ENCODE data around the gene HEPH. TPM values are rescaled to one million over a fixed set of nuclear protein-coding genes. Genes with fewer than 3 reads are reported as not detected.

The HEPH gene
- total RNA-seq, 1 experiment from 2014 or later, result not detected

- H3K4me3 ChIP-seq (ENCODE audit: low read length), result no peak overlapping the region
- peaks cover 8% of the 10 kb centered on the region for H3K9me3 ChIP-seq (ENCODE audit: low read length)
- no peak overlapping the region for H2AFZ ChIP-seq (ENCODE audit: low read length)
- H3K79me2 ChIP-seq (ENCODE audit: low read length), result no peaks in the 10 kb centered on the region
- no peaks in the 10 kb centered on the region for H4K20me1 ChIP-seq (ENCODE audit: insufficient read depth, low read depth, low read length)
- H3K4me1 ChIP-seq (ENCODE audit: low read length), result no peaks in the 10 kb centered on the region
- no peak overlapping the region for H3K27ac ChIP-seq (ENCODE audit: low read length)
- no peaks in the 10 kb centered on the region for H3K27me3 ChIP-seq (ENCODE audit: low read length)
- H3K4me2 ChIP-seq (ENCODE audit: low read depth, low read length, poor library complexity, severe bottlenecking), result no peak overlapping the region
- no peaks in the 10 kb centered on the region for H3K9me2 ChIP-seq (replicated peaks; ENCODE audit: insufficient read depth, low read length)
- no peak overlapping the region for H3K9ac ChIP-seq (ENCODE audit: low read length)
- H3K36me3 ChIP-seq (ENCODE audit: insufficient read depth, low read length), result no peaks in the 10 kb centered on the region
- DNase-seq, result no peak
Observed at GRCh38 chrX:66144258-66144657, 19.8 kb upstream of the HEPH start.

GRCh38 chrX:66149519-66149918, 14.5 kb upstream of the HEPH start:
- Histone ChIP-seq H3K4me1 (ENCODE audit: low read length) (no peaks in the 10 kb centered on the region), H3K79me2 (ENCODE audit: low read length) (no peaks in the 10 kb centered on the region), H3K9me2 (replicated peaks; ENCODE audit: insufficient read depth, low read length) (no peaks in the 10 kb centered on the region), H3K27ac (ENCODE audit: low read length) (no peak overlapping the region), H3K4me2 (ENCODE audit: low read depth, low read length, poor library complexity, severe bottlenecking) (no peak overlapping the region), H3K9ac (ENCODE audit: low read length) (no peak overlapping the region), H3K36me3 (ENCODE audit: insufficient read depth, low read length) (no peaks in the 10 kb centered on the region), H4K20me1 (ENCODE audit: insufficient read depth, low read depth, low read length) (no peaks in the 10 kb centered on the region), H3K27me3 (ENCODE audit: low read length) (no peaks in the 10 kb centered on the region), H3K9me3 (ENCODE audit: low read length) (no peaks in the 10 kb centered on the region), H3K4me3 (ENCODE audit: low read length) (no peak overlapping the region), H2AFZ (ENCODE audit: low read length) (no peak overlapping the region)
- no peak for DNase-seq

- H3K9me2 ChIP-seq (replicated peaks; ENCODE audit: insufficient read depth, low read length), result no peaks in the 10 kb centered on the region
- no peak for DNase-seq
- no peaks in the 10 kb centered on the region for H3K36me3 ChIP-seq (ENCODE audit: insufficient read depth, low read length)
- H3K27me3 ChIP-seq (ENCODE audit: low read length), result no peaks in the 10 kb centered on the region
- no peak overlapping the region for H3K4me3 ChIP-seq (ENCODE audit: low read length)
- H3K4me2 ChIP-seq (ENCODE audit: low read depth, low read length, poor library complexity, severe bottlenecking), result no peak overlapping the region
- H3K4me1 ChIP-seq (ENCODE audit: low read length), result no peaks in the 10 kb centered on the region
- H3K79me2 ChIP-seq (ENCODE audit: low read length), result no peaks in the 10 kb centered on the region
- no peak overlapping the region for H3K27ac ChIP-seq (ENCODE audit: low read length)
- H2AFZ ChIP-seq (ENCODE audit: low read length), result no peak overlapping the region
- H4K20me1 ChIP-seq (ENCODE audit: insufficient read depth, low read depth, low read length), result no peaks in the 10 kb centered on the region
- no peak overlapping the region for H3K9ac ChIP-seq (ENCODE audit: low read length)
- no peaks in the 10 kb centered on the region for H3K9me3 ChIP-seq (ENCODE audit: low read length)
Observed at GRCh38 chrX:66150163-66150562, 13.9 kb upstream of the HEPH start.

- H3K36me3 ChIP-seq (ENCODE audit: insufficient read depth, low read length), result no peaks in the 10 kb centered on the region
- no peak overlapping the region for H3K4me2 ChIP-seq (ENCODE audit: low read depth, low read length, poor library complexity, severe bottlenecking)
- H3K27ac ChIP-seq (ENCODE audit: low read length), result no peak overlapping the region
- H3K79me2 ChIP-seq (ENCODE audit: low read length), result no peaks in the 10 kb centered on the region
- no peak overlapping the region for H3K9ac ChIP-seq (ENCODE audit: low read length)
- H3K9me2 ChIP-seq (replicated peaks; ENCODE audit: insufficient read depth, low read length), result no peaks in the 10 kb centered on the region; the same call in 1 of the 2 replicates
- H3K9me3 ChIP-seq (ENCODE audit: low read length), result no peaks in the 10 kb centered on the region; the same call in 1 of the 2 replicates
- no peak for DNase-seq
- no peak overlapping the region for H2AFZ ChIP-seq (ENCODE audit: low read length)
- H3K4me1 ChIP-seq (ENCODE audit: low read length), result no peaks in the 10 kb centered on the region
- H3K4me3 ChIP-seq (ENCODE audit: low read length), result no peak overlapping the region
- no peaks in the 10 kb centered on the region for H4K20me1 ChIP-seq (ENCODE audit: insufficient read depth, low read depth, low read length)
- H3K27me3 ChIP-seq (ENCODE audit: low read length), result no peaks in the 10 kb centered on the region
Observed at GRCh38 chrX:66162331-66162822, 1.7 kb upstream of the HEPH start.

- Histone ChIP-seq H3K9me2 (replicated peaks; ENCODE audit: insufficient read depth, low read length) (no peaks in the 10 kb centered on the region; the same call in 1 of the 2 replicates), H3K4me2 (ENCODE audit: low read depth, low read length, poor library complexity, severe bottlenecking) (no peak overlapping the region), H3K79me2 (ENCODE audit: low read length) (no peaks in the 10 kb centered on the region), H3K9me3 (ENCODE audit: low read length) (no peaks in the 10 kb centered on the region; the same call in 1 of the 2 replicates), H2AFZ (ENCODE audit: low read length) (no peak overlapping the region), H3K4me3 (ENCODE audit: low read length) (no peak overlapping the region), H3K27me3 (ENCODE audit: low read length) (no peaks in the 10 kb centered on the region), H3K27ac (ENCODE audit: low read length) (no peak overlapping the region), H3K36me3 (ENCODE audit: insufficient read depth, low read length) (no peaks in the 10 kb centered on the region), H3K9ac (ENCODE audit: low read length) (no peak overlapping the region), H4K20me1 (ENCODE audit: insufficient read depth, low read depth, low read length) (no peaks in the 10 kb centered on the region), H3K4me1 (ENCODE audit: low read length) (no peaks in the 10 kb centered on the region)
- no peak for DNase-seq
Observed at GRCh38 chrX:66163447-66163846, 600 bp upstream of the HEPH start.

- Histone ChIP-seq H3K4me2 (ENCODE audit: low read depth, low read length, poor library complexity, severe bottlenecking) (no peak overlapping the region), H3K27me3 (ENCODE audit: low read length) (no peaks in the 10 kb centered on the region), H3K9ac (ENCODE audit: low read length) (no peak overlapping the region), H3K9me3 (ENCODE audit: low read length) (no peaks in the 10 kb centered on the region; the same call in 1 of the 2 replicates), H2AFZ (ENCODE audit: low read length) (no peak overlapping the region), H3K36me3 (ENCODE audit: insufficient read depth, low read length) (no peaks in the 10 kb centered on the region), H3K4me1 (ENCODE audit: low read length) (no peaks in the 10 kb centered on the region), H3K79me2 (ENCODE audit: low read length) (no peaks in the 10 kb centered on the region), H3K27ac (ENCODE audit: low read length) (no peak overlapping the region), H3K9me2 (replicated peaks; ENCODE audit: insufficient read depth, low read length) (no peaks in the 10 kb centered on the region), H4K20me1 (ENCODE audit: insufficient read depth, low read depth, low read length) (no peaks in the 10 kb centered on the region), H3K4me3 (ENCODE audit: low read length) (no peak overlapping the region)
- DNase-seq, result no peak
Observed at GRCh38 chrX:66164470-66164869, 423 bp downstream of the HEPH start.

GRCh38 chrX:66164931-66165330, 884 bp downstream of the HEPH start:
- no peak for DNase-seq
- Histone ChIP-seq H3K9me2 (replicated peaks; ENCODE audit: insufficient read depth, low read length) (no peaks in the 10 kb centered on the region), H3K9me3 (ENCODE audit: low read length) (no peaks in the 10 kb centered on the region; the same call in 1 of the 2 replicates), H3K4me2 (ENCODE audit: low read depth, low read length, poor library complexity, severe bottlenecking) (no peak overlapping the region), H4K20me1 (ENCODE audit: insufficient read depth, low read depth, low read length) (no peaks in the 10 kb centered on the region), H3K4me1 (ENCODE audit: low read length) (no peaks in the 10 kb centered on the region), H3K36me3 (ENCODE audit: insufficient read depth, low read length) (no peaks in the 10 kb centered on the region), H3K27ac (ENCODE audit: low read length) (no peak overlapping the region), H3K79me2 (ENCODE audit: low read length) (no peaks in the 10 kb centered on the region), H3K27me3 (ENCODE audit: low read length) (no peaks in the 10 kb centered on the region), H2AFZ (ENCODE audit: low read length) (no peak overlapping the region), H3K4me3 (ENCODE audit: low read length) (no peak overlapping the region), H3K9ac (ENCODE audit: low read length) (no peak overlapping the region)

- no peak for DNase-seq
- H3K79me2 ChIP-seq (ENCODE audit: low read length), result no peaks in the 10 kb centered on the region
Observed at GRCh38 chrX:66166671-66167070, 2.6 kb downstream of the HEPH start.

More at GRCh38 chrX:66166671-66167070, 2.6 kb downstream of the HEPH start:
- H3K27me3 ChIP-seq (ENCODE audit: low read length), result no peaks in the 10 kb centered on the region
- no peak overlapping the region for H3K27ac ChIP-seq (ENCODE audit: low read length)
- no peaks in the 10 kb centered on the region; the same call in 1 of the 2 replicates for H3K9me3 ChIP-seq (ENCODE audit: low read length)
- H3K9me2 ChIP-seq (replicated peaks; ENCODE audit: insufficient read depth, low read length), result no peaks in the 10 kb centered on the region
- H4K20me1 ChIP-seq (ENCODE audit: insufficient read depth, low read depth, low read length), result no peaks in the 10 kb centered on the region
- no peak overlapping the region for H3K4me3 ChIP-seq (ENCODE audit: low read length)
- H3K4me1 ChIP-seq (ENCODE audit: low read length), result no peaks in the 10 kb centered on the region
- H2AFZ ChIP-seq (ENCODE audit: low read length), result no peak overlapping the region
- H3K36me3 ChIP-seq (ENCODE audit: insufficient read depth, low read length), result no peaks in the 10 kb centered on the region
- no peak overlapping the region for H3K9ac ChIP-seq (ENCODE audit: low read length)
- no peak overlapping the region for H3K4me2 ChIP-seq (ENCODE audit: low read depth, low read length, poor library complexity, severe bottlenecking)

Measured in Karpas-422 (cell line).